MG63 (cell line): ENCODE results near the gene XCL1. TPM values are rescaled to one million over a fixed set of nuclear protein-coding genes. Genes with fewer than 3 reads are reported as not detected.
"Not testable (repeated sequence)": the region's sequence is repeated elsewhere in the genome, so short reads cannot be mapped to it uniquely, and the experiment has no call there.

Experiments used
- DNase-seq: peaks from one replicate; pipeline ENCODE4 v3.0.0-alpha.2; 2020
- H3K27me3 ChIP-seq: fragments of 250-450 bp; sonication (Bioruptor Pico); 2 replicates; pipeline ENCODE4 v1.5.1; 2020; ENCODE audit warnings: mild to moderate bottlenecking, moderate library complexity
- H3K36me3 ChIP-seq: fragments of 250-450 bp; sonication (Bioruptor Pico); 2 replicates; pipeline ENCODE4 v1.5.1; 2020; ENCODE audit warnings: mild to moderate bottlenecking, moderate library complexity
- H3K4me3 ChIP-seq: fragments of 250-450 bp; sonication (Bioruptor Pico); 2 replicates; pipeline ENCODE4 v1.5.1; 2020; ENCODE audit warnings: mild to moderate bottlenecking, moderate library complexity
- H3K9me3 ChIP-seq: fragments of 250-450 bp; sonication (Bioruptor Pico); 2 replicates; pipeline ENCODE4 v1.5.1; 2020; ENCODE audit warnings: mild to moderate bottlenecking, moderate library complexity
- total RNA-seq: library from RNA; depleted of rRNA; stranded (reverse); fragments of >200 nt; shearing (Covaris generic); gene quantifications from 2 replicates; pipeline ENCODE4 v1.2.3, GENCODE V29; 2014; ENCODE audit warnings: low replicate concordance; rRNA removed

The XCL1 gene
- total RNA-seq, result not detected in 2 replicates

- not testable (repeated sequence) for DNase-seq, H3K9me3 ChIP-seq, H3K27me3 ChIP-seq, H3K36me3 ChIP-seq, H3K4me3 ChIP-seq
Observed at GRCh38 chr1:168576245-168576688, at the start of gene XCL1. Gene XCL1 (plus strand): TSS chr1:168576605. CDS start chr1:168576638, 33 bp downstream.

- Histone ChIP-seq H3K27me3 (no peaks in the 10 kb centered on the region), H3K4me3 (no peak overlapping the region), H3K36me3 (no peaks in the 10 kb centered on the region), H3K9me3 (no peaks in the 10 kb centered on the region; the same call in 1 of the 2 replicates)
- no peak for DNase-seq
Observed at GRCh38 chr1:168529518-168529917, 46.9 kb upstream of the XCL1 start.

- Histone ChIP-seq H3K27me3 (no peaks in the 10 kb centered on the region), H3K9me3 (no peaks in the 10 kb centered on the region; the same call in 1 of the 2 replicates), H3K36me3 (no peaks in the 10 kb centered on the region), H3K4me3 (no peak overlapping the region)
- DNase-seq, result no peak
Observed at GRCh38 chr1:168531615-168532345, 44.6 kb upstream of the XCL1 start.

GRCh38 chr1:168535536-168535935 is 40.9 kb upstream of the XCL1 start:
- DNase-seq, result no peak
- H3K27me3 ChIP-seq, result no peaks in the 10 kb centered on the region
- H3K36me3 ChIP-seq, result no peaks in the 10 kb centered on the region
- H3K9me3 ChIP-seq, result no peaks in the 10 kb centered on the region; the same call in 1 of the 2 replicates
- no peak overlapping the region for H3K4me3 ChIP-seq

- not testable (repeated sequence) for DNase-seq, H3K9me3 ChIP-seq
Observed at GRCh38 chr1:168540798-168541197, 35.6 kb upstream of the XCL1 start.

GRCh38 chr1:168542978-168543377 is 33.4 kb upstream of the XCL1 start:
- not testable (repeated sequence) for H3K36me3 ChIP-seq, H3K9me3 ChIP-seq, H3K4me3 ChIP-seq, H3K27me3 ChIP-seq, DNase-seq

More at GRCh38 chr1:168540798-168541197, 35.6 kb upstream of the XCL1 start:
- H3K36me3 ChIP-seq, H3K27me3 ChIP-seq, H3K4me3 ChIP-seq: not testable (repeated sequence)

- not testable (repeated sequence) for H3K9me3 ChIP-seq, H3K36me3 ChIP-seq, DNase-seq, H3K27me3 ChIP-seq, H3K4me3 ChIP-seq
Observed at GRCh38 chr1:168543840-168544498, 32.4 kb upstream of the XCL1 start, which contains the start of gene XCL2. Gene XCL2 (minus strand): TSS chr1:168543997. CDS start chr1:168543964, 33 bp downstream.

- DNase-seq, H3K27me3 ChIP-seq, H3K9me3 ChIP-seq, H3K4me3 ChIP-seq, H3K36me3 ChIP-seq: not testable (repeated sequence)
Observed at GRCh38 chr1:168545678-168546552, 30.5 kb upstream of the XCL1 start.

GRCh38 chr1:168546553-168546895 is 29.9 kb upstream of the XCL1 start:
- H3K9me3 ChIP-seq, DNase-seq, H3K36me3 ChIP-seq, H3K27me3 ChIP-seq, H3K4me3 ChIP-seq: not testable (repeated sequence)

- Histone ChIP-seq H3K4me3 (no peak overlapping the region), H3K27me3 (0 out of 2 replicates have a peak, but pooled peaks cover 4% of the 10 kb centered on the region), H3K36me3 (no peaks in the 10 kb centered on the region), H3K9me3 (no peaks in the 10 kb centered on the region; the same call in 1 of the 2 replicates)
- no peak for DNase-seq
Observed at GRCh38 chr1:168550971-168551370, 25.4 kb upstream of the XCL1 start.

- Histone ChIP-seq H3K9me3 (no peaks in the 10 kb centered on the region; the same call in 1 of the 2 replicates), H3K27me3 (0 out of 2 replicates have a peak, but pooled peaks cover 4% of the 10 kb centered on the region), H3K4me3 (no peak overlapping the region), H3K36me3 (no peaks in the 10 kb centered on the region)
- DNase-seq, result no peak
Observed at GRCh38 chr1:168551688-168552087, 24.7 kb upstream of the XCL1 start.

GRCh38 chr1:168552961-168553360 is 23.4 kb upstream of the XCL1 start:
- H3K4me3 ChIP-seq, result no peak overlapping the region
- H3K9me3 ChIP-seq, result no peaks in the 10 kb centered on the region; the same call in 1 of the 2 replicates
- H3K27me3 ChIP-seq, result 0 out of 2 replicates have a peak, but pooled peaks cover 4% of the 10 kb centered on the region
- DNase-seq, result no peak
- H3K36me3 ChIP-seq, result no peaks in the 10 kb centered on the region

- H3K4me3 ChIP-seq, result no peak overlapping the region
- 0 out of 2 replicates have a peak, but pooled peaks cover 4% of the 10 kb centered on the region for H3K27me3 ChIP-seq
- no peaks in the 10 kb centered on the region for H3K36me3 ChIP-seq
- H3K9me3 ChIP-seq, result no peaks in the 10 kb centered on the region; the same call in 1 of the 2 replicates
- DNase-seq, result no peak
Observed at GRCh38 chr1:168553680-168554553, 22.5 kb upstream of the XCL1 start.

GRCh38 chr1:168554603-168555483 is 21.6 kb upstream of the XCL1 start:
- no peak for DNase-seq
- 0 out of 2 replicates have a peak, but pooled peaks cover 4% of the 10 kb centered on the region for H3K27me3 ChIP-seq
- H3K36me3 ChIP-seq, result no peaks in the 10 kb centered on the region
- H3K4me3 ChIP-seq, result no peak overlapping the region
- no peaks in the 10 kb centered on the region for H3K9me3 ChIP-seq

- Histone ChIP-seq H3K27me3 (0 out of 2 replicates have a peak, but pooled peaks cover 4% of the 10 kb centered on the region), H3K9me3 (no peaks in the 10 kb centered on the region), H3K4me3 (no peak overlapping the region), H3K36me3 (no peaks in the 10 kb centered on the region)
- DNase-seq, result no peak
Observed at GRCh38 chr1:168555508-168556046, 20.8 kb upstream of the XCL1 start.
